ENCODE results near the gene ALDH1B1.

DNA sequence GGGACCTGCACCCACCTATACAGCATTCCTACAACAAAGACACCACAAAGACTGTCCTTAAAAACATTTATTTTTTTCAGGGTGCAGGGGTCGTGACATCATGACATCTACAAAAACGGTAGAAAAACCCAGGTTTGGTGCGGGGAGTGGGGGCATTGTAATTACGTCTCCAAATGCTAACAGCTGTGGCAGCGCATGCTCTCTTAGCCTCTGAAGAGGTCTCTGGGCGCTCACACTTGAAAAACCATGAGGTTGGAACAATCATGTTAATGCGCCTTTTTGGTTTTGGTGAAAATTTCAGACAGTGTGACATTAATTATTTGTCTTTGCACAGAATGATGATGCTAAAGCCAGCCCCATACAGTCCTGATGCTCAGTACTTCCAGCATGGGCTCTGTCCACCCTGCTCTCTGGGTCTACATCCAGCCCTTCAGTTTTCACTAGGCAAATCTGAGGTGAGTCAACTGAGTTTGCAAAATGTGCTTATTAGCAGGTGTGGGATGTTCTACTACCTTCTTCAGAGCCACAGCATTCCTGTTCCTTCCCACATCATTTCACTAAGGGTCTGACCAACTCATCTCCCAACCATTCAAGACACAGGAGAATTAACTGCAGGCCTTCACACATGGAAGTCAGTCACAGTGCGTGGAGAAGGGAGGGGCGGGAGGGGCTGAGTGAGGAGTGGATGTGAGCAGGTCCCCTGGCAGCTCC lies 14.1 kb downstream of the ALDH1B1 start:
- TF ChIP-seq, protein P1, sequence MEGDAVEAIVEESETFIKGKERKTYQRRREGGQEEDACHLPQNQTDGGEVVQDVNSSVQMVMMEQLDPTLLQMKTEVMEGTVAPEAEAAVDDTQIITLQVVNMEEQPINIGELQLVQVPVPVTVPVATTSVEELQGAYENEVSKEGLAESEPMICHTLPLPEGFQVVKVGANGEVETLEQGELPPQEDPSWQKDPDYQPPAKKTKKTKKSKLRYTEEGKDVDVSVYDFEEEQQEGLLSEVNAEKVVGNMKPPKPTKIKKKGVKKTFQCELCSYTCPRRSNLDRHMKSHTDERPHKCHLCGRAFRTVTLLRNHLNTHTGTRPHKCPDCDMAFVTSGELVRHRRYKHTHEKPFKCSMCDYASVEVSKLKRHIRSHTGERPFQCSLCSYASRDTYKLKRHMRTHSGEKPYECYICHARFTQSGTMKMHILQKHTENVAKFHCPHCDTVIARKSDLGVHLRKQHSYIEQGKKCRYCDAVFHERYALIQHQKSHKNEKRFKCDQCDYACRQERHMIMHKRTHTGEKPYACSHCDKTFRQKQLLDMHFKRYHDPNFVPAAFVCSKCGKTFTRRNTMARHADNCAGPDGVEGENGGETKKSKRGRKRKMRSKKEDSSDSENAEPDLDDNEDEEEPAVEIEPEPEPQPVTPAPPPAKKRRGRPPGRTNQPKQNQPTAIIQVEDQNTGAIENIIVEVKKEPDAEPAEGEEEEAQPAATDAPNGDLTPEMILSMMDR (IDR thresholded peaks at IDR 0.05) = no peak
- no peak for TF ChIP-seq POLR2A (IDR thresholded peaks at IDR 0.05)
